GM21737 (cell line): ENCODE data around the gene SMURF2.
"Not testable (repeated sequence)": the region's sequence is repeated elsewhere in the genome, so short reads cannot be mapped to it uniquely, and the experiment has no call there.

Experiments
- ATAC-seq: cut with Tn5 transposase; IDR thresholded peaks from one replicate; pipeline ENCODE4 v1.9.1; 2021; ENCODE audit warnings: mild to moderate bottlenecking, moderate library complexity; ENCODE audit not compliant: unreplicated experiment

SMURF2 gene

DNA sequence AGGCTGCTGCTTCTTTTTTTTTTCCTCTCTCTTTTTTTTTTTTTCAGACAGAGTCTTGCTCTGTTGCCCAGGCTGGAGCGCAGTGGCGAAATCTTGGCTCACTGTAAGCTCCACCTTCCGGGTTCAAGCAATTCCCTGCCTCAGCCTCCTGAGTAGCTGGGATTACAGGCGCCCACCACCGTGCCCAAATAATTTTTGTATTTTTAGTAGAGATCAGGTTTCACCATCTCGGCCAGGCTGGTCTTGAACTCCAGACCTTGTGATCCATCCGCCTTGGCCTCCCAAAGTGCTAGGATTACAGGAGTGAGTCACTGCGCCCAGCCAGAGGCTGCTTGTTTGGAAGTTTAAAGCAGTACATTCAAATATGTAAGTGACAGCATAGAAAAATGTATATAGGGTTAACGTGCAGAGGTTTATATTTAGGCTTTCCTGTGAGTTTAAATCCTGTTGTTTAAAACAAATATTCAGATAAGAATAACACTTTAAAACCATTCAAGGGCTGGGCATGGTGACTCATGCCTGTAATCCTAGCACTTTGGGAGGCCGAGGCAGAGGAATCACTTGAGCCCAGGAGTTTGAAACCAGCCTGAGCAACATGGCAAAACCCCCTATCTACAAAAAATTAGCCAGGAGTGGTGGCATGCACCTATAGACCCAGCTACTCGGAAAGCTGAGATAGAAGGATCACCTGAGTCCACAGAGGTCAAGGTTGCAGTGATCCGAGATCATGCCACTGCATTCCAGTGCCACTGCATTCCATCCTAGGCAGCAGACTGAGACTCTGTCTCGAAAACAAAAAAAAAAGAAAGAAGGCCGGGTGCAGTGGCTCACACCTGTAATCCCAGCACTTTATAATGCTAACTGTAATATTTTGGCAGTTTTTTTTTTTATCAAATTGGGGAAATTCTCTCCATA, 6.0 kb upstream of the SMURF2 start:
- ATAC-seq: not testable (repeated sequence)

DNA sequence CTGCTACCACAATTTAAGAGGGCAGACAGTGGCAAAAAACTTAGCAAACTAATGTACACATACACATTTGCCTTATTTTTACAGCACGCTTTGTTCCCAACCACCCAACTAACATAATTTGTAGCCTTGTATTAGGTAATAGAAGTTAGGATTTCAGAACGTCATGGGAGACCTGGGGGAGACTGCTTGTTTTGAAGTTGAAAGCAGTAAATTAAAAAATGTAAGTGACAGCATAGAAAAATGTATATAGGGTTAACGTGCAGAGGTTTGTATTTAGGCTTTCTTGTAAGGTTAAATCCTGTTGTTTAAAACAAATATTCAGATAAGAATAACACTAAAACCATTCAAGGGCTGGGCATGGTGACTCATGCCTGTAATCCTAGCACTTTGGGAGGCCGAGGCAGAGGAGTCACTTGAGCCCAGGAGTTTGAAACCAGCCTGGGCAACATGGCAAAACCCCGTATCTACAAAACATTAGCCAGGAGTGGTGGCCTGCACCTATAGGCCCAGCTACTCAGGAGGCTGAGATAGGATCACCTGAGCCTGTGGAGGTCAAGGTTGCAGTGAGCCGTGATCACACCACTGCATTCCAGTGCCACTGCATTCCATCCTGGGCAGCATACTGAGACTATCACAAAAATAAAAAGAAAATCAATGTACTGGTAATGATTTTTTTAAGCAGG, 2.3 kb upstream of the SMURF2 start:
- ATAC-seq: not testable (repeated sequence)

DNA sequence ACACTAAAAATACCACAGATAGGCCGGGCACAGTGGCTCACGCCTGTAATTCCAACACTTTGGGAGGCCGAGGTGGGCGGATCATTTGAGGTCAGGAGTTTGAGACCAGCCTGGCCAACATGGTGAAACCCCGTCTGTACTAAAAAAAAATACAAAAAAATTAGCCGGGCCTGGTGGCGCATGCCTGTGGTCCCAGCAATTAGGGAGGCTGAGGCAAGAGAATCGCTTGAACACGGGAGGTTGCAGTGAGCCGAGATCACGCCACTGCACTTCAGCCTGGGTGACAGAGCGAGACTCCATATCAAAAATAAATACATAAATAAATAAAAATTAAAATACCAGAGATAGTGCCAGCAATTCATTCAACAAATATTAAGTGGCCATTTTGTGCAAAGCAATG, 1.7 kb upstream of the SMURF2 start:
- ATAC-seq: not testable (repeated sequence)

DNA sequence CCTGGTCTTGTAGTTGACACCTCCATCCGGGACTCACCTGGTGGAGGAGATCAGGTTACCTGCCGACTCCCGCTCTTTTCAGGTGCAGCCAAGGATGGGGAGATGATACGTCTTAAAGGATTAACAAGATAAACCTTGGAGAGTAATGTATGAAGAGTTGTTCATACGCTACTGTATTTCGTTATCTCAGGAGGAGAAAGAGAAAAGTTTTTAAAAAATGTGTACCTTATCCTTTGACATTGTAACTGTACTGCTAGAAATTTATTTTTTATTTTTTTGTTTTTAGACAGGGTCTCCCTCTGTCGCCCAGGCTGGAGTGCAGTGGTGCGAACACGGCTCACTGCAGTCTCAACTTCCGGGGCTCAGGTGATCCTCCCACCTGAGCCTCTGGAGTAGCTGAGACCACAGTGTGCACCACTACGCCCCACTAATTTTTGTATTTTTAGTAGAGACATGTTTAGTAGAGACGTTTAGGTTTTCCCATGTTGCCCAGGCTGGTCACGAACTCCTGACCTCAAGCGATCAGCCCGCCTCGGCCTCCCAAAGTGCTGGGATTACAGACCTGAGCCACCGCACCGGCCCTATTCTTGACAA, 764 bp upstream of the SMURF2 start:
- ATAC-seq: no peak

DNA sequence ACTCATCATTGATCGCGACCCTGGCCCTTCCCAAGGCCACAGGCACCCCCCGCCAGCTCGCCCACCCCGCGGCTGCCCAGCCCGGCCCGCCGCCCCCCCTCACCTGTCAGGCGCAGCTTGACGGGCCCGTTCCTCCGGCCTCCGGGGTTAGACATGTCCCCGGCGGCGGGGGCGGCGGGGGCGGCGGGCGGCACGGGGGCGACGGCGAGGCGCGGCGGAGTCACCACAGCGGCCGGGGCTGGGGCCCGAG, 456 bp downstream of the SMURF2 start:
- no peak for ATAC-seq

DNA sequence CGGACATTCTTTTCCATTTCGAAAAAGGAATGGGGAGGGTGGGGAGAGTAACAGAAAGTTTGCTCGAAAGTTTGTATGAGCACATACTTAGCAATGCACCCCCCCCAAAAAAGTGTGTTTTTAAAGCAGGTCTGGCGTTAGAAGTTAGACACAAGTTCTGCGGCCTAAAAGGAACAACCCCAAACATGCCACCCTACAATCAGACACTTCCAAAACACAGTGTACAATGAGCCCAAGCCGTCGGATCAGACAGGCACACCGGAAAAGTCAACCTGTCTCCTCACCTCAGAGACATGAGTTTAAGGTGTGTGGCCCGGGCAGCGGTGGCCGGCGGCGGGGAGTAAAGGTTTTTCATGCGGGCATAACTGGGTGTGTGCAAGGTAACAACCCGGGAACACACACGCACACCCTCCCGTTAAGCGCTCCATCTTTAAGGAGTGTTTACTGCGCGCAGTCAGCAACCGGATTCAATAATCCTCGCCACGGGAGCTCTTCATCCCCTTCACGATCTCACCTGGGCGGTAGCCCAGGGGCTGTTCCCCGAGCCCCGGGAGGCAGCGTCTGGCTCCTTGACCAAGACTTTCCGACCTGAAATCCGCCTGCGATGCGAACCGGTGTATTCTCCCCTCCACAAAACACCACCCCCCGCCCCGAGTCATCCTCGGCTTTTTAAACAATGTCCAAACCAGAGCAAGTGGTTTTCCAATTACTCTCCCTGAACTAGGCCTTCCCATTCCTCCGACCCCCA, 955 bp downstream of the SMURF2 start:
- ATAC-seq: peak; percentile 2

DNA sequence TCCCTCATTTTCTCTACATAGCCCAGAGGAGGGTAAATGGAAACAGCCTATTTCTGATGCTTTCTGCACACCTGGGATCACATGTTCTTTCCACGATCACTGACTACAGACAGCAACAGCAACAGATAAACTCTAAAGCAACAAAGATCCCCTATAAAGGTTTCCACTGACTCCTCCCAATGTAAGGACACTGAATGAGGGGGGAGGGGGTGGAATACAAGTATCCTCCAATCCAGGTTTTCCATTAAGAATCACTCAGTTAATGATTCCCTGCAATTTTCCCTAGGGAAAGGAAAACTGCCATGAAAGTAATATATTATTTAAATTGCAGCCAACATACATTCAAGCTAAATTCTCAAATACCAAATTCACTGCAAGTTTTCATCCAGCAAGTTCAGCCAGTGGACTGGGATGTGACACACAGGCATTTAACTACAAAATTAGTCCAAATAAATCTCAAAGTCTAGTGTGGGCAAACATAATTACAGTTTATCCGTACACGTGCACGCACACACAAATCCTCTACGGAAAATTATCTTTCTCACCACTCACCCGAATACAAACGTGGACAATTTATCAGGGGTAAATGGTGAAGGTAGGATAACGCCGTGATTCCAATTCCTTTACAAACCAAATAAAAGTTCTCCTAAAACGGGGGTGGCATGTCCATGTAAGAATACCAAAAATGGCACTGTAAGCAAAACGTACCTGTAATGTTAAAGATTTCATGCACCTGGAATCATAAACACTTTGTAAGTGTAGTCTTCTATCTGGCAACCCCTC, 1.7 kb downstream of the SMURF2 start:
- not testable (repeated sequence) for ATAC-seq

DNA sequence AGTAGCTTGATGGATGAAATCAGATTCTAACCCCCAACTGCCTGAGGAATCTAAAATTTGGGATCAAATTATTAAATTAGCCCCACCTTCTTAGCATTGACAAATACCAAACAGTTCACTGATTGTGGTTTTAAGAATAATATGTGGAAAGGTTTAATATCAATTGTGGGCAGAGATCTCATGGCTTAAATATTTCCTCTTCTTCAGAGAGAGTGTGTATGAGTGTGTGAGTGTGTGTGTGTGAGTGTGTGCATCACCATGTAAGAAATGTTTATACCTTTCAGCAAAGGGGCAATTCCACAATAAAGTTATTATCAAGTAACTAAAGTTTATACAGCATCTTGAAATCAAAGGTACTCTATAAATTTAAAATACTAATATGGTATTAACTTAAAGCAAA, 3.2 kb downstream of the SMURF2 start:
- no peak for ATAC-seq

DNA sequence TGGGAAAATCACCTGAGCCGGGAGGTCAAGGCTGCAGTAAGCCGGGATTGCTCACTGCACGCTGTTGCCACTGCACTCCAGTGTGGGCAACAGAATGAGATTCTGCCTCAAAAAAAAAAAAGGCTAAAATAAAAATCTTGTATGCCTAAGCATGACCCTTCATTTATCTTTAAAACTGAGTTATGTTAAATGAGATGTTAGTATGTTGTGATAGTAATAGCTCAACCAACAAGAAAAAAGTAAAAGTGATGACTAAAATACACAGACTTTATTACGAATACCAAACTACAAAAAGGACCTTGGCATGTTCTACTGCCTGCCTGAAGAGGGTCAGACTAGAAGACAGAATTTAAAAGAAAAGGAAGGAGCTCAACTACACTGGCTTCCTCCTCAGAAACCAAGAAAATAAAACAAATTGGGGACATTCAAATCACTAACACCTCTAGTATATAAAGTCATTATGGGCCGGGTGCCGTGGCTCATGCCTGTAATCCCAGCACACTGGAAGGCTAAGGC, 4.4 kb downstream of the SMURF2 start:
- ATAC-seq: no peak

DNA sequence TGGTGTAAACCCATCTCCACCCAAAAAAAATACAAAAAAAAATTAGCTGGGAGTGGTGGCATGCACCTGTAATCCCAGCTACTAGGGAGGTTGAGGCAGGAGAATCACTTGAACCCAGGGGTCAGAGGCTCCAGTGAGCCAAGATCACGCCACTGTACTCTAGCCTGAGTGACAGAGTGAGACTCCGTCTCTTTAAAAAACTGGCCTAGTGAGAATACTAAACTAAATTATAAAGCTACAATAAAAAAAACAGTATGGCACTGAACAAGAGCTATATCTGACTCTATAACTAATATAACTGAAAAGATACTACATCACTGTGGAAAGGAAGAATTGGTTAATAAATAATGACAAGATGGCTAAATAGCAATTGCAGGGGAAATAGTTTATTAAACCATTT, 6.4 kb downstream of the SMURF2 start:
- no peak for ATAC-seq

DNA sequence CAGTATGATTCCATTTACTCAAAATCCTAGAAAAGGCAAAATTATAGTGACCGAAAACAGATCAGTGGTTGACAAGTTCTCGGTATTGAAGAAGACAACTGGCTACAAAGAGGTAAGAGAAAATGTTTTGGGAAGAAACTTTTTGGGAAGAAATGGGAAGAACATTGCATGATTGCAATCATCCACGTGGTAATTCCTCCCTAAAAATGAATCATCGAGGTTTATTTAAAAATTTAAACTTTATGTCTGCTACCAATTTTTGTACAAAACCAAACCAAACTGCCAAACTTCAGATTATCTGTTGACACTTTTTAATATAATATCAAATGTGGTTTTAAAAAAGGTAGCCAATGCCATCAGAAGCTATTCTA, 8.1 kb downstream of the SMURF2 start:
- no peak for ATAC-seq

DNA sequence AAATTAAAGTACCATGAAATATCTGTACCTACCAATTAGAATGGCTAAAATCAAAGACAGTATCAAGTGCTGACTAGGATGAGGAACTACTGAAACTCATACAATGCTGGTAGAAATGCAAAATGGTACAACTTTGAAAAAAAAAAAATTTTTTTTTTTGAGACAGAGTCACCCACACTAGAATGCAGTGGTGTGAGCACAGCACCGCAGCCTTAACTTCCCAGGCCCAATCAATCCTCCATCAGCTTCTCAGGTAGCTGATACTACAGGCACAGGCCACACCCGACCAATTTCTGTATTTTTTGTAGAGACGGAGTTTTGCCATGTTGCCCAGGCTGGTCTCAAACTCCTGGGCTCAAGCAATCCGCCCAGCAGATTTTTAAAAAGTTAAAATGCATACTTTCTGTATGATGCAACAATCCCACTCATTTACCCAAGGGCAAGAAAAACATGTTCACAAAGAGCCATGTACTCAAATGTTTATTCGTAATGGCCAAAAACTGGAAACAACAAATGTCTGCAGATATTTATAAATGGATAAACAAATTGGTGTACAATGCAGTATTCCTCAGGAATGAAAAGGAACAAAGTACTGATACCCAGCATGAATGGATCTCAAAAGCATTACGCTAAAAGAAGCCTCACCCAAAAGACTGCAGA, 8.7 kb downstream of the SMURF2 start:
- ATAC-seq: no peak

DNA sequence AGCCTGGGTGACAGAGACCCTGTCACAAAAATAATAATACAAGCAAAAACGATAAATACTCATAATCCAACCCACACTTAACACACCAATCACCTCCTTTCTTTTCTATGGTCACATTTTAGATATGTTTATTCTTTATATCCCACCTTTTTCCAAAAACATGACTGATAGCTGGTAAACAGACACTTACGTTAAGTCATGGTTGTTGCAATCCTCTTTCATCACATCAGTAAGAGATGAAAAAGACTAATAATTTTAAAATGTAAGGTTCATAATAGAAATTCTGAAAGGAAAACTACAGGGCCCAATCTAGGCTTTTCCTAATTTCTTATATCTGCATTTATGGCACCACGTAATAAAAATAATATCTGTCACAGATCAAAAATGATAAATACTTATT, 10.2 kb downstream of the SMURF2 start:
- ATAC-seq: no peak

DNA sequence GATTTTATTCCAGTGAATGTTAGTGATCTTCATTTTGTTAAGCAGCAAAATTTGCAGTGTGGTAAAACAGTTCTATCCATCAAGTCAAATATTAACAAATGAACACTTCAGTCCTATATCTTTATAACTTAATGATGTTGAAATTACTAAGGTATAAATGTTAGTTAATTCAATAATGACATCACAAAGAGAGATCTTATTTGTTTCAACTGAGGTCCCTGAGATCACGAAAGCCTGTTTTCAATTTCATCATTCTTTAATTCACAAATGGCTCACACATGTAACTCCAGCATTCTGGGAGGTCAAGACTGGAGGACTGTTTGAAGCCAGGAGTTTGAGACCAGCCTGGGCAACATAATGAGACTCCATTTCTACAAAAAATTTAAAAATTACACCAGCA, 13.9 kb downstream of the SMURF2 start:
- no peak for ATAC-seq

DNA sequence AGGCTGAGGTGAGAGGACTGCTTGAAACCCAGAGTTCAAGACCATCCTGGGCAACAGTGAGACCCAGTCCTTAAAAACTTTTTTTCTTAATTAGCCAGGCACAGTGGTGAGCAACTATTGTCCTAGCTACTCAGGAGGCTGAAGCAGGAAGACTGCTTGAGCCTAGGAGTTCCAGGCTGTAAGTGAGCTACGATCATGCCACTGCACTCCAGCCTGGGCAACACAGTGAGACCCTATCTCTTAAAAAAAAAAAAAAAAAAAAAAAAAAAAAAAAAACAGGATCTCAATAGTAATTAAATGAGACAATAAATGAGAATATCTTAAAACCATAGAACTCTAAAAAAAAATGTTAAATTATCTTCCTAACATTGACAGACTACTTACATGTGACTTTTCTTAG, 14.3 kb downstream of the SMURF2 start:
- no peak for ATAC-seq

DNA sequence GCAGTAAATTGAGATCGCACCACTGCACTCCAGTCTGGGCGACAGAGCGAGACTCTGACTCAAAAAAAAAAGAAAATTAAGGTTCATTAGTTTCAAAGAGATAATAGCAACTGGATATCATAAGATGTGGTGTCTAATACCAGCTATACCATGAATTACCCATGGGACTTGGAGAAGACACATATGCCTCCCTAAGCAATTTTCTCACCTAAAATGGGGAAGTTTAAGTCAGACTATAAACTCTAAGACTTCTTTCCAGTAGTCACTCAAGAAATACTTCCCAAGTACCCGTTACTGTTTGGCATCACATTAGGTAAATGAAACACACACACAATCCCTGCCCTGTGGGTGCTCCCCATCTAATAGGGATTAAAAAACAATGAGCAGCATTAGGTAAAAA, 22.6 kb downstream of the SMURF2 start:
- no peak for ATAC-seq

DNA sequence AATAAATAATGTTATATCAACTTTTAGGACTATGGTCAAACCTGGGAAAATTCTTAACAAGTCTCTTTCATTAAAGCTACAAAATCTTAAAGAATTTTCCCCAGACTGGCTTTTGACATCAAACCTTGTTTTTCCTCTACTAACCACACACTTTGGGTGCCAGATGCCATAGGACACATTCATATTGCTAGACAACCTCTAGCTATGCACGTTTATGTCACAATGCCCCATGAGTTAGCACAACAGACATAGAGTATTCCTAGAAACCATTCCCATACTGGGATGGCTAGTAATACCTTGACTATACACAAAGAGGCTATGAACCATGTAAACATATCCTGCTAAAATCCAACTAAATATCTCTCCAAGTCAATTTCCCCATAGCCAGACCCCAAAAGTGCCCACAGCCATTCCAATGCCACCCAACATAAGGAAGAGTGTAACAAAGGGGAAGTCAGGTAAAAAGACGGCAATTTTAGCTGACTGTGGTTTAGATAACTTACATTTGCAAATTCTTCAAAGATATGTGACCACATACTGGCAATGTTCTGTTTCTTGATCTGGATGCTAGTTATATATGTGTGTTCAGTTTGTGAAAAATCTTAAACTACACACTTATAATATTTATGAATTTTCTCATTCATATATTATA, 23.4 kb downstream of the SMURF2 start:
- ATAC-seq: no peak

DNA sequence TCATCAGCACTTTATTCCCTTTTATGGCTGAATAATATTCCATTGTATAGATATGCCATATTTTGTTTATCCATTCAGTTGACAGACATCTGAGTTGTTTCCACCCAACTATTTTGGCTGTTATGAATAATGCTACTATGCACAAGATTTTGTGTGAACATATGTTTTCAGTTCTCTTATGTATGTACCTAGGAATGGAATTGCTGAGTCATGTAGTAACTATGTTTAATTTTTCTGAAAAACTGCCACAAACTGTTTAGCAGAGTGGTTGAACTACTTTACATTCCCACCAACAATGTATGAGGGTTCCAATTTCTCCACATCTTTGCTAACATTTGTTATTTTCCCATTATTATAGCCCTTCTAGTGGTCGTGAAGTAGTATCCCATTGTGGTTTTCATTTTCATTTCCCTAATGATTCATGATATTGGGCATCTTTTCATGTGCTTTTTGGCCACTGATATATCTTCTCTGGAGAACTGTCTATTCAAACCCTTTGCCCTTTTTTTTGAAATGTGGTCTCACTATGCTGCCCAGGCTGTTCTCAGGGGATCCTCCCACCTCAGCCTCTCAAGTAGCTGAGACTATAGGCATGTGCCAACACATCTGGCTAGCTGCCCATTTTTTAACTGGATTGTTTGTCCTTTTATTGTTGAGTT, 26.3 kb downstream of the SMURF2 start:
- no peak for ATAC-seq

DNA sequence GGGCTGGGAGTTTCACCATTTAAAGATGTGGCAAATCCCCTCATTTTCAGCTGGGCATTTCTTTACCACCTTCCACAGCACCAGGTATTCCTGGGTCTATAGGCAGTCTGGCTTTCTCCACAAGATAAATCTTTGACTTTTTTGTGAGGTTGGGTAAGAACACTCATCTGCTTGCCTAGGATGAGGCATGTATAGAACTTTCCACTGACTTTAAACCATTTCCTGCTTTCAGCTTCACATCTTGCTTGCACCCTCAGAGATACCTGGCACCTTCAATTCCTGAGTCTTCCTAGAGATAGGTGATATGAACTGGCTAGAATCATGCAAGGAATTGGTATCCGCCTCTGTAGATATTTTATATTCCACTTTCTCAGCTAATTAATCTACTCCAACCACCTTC, 27.9 kb downstream of the SMURF2 start:
- no peak for ATAC-seq
